ENCODE results near the gene ZNF516. TPM values are rescaled to one million over a fixed set of nuclear protein-coding genes. Genes with fewer than 3 reads are reported as not detected.

Gene ZNF516
- total RNA-seq, 4 donors from 2014 or later, result 34.4 to 57.3 (median 39.5) TPM

GRCh38 chr18:76317136-76317535, 177.9 kb downstream of the ZNF516 start:
- no peak overlapping the region for H3K4me3 ChIP-seq (ENCODE audit: low read depth, poor library complexity, severe bottlenecking)
- no peak for DNase-seq (ENCODE audit: low spot score in 2 of 2)
- 82 to 88% methylated on average over 1 of the region's 1 CpG for WGBS, 2 donors
- no peak for TF ChIP-seq POLR2A (IDR thresholded peaks at IDR 0.05)
- no peak for TF ChIP-seq CTCF (IDR thresholded peaks at IDR 0.05)
- intact Hi-C loops (cut with DNase I; ENCODE audit: low total_unique reads), result no loop called here

- intact Hi-C loops (cut with DNase I; ENCODE audit: low total_unique reads), result no loop called here
- 58 to 61% methylated on average over 5 of the region's 5 CpGs for WGBS, 2 donors
- TF ChIP-seq CTCF (IDR thresholded peaks at IDR 0.05) (no peak), POLR2A (IDR thresholded peaks at IDR 0.05) (no peak)
Measured at GRCh38 chr18:76315722-76316230, 179.3 kb downstream of the ZNF516 start.

GRCh38 chr18:76314496-76314895, 180.5 kb downstream of the ZNF516 start:
- no peak overlapping the region for H3K4me3 ChIP-seq (ENCODE audit: low read depth, poor library complexity, severe bottlenecking)
- intact Hi-C loops (cut with DNase I; ENCODE audit: low total_unique reads), result no loop called here
- TF ChIP-seq POLR2A (IDR thresholded peaks at IDR 0.05) (no peak), CTCF (IDR thresholded peaks at IDR 0.05) (no peak)
- 28 to 38% methylated on average over 6 of the region's 6 CpGs for WGBS, 2 donors
- no peak for DNase-seq (ENCODE audit: low spot score in 2 of 2)

More at GRCh38 chr18:76315722-76316230, 179.3 kb downstream of the ZNF516 start:
- DNase-seq (ENCODE audit: low spot score in 2 of 2), result no peak
- H3K4me3 ChIP-seq (ENCODE audit: low read depth, poor library complexity, severe bottlenecking), result no peak overlapping the region

- no peak for TF ChIP-seq CTCF (IDR thresholded peaks at IDR 0.05)
- TF ChIP-seq POLR2A (IDR thresholded peaks at IDR 0.05), result no peak
- intact Hi-C loops (cut with DNase I; ENCODE audit: low total_unique reads), result no loop called here
- no peak overlapping the region for H3K4me3 ChIP-seq (ENCODE audit: low read depth, poor library complexity, severe bottlenecking)
- 11 to 13% methylated on average over 3 of the region's 3 CpGs for WGBS, 2 donors
- no peak for DNase-seq (ENCODE audit: low spot score in 2 of 2)
Measured at GRCh38 chr18:76314015-76314414, 181.0 kb downstream of the ZNF516 start.
